ENCODE data around the gene PCDHGB7. TPM values are rescaled to one million over a fixed set of nuclear protein-coding genes. Genes with fewer than 3 reads are reported as not detected.

Gene PCDHGB7
- total and polyA plus RNA-seq, 10 of the 15 experiments (the other 5 are each of a cell fraction or from before 2014, with no cell fraction given), result 0.27 to 1.3 (median 0.54) TPM; not detected in 2

DNA sequence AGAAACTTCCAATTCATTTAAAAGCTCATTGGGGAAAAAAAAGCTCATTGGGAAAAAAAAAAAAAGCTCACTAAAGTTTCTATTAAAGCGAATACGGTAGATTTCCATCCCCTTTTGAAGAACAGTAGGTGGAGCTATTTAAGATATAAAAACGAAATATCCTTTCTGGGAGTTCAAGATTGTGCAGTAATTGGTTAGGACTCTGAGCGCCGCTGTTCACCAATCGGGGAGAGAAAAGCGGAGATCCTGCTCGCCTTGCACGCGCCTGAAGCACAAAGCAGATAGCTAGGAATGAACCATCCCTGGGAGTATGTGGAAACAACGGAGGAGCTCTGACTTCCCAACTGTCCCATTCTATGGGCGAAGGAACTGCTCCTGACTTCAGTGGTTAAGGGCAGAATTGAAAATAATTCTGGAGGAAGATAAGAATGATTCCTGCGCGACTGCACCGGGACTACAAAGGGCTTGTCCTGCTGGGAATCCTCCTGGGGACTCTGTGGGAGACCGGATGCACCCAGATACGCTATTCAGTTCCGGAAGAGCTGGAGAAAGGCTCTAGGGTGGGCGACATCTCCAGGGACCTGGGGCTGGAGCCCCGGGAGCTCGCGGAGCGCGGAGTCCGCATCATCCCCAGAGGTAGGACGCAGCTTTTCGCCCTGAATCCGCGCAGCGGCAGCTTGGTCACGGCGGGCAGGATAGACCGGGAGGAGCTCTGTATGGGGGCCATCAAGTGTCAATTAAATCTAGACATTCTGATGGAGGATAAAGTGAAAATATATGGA, 13.0 kb downstream of the PCDHGB7 start, which contains the start of gene PCDHGA12 (continued):
- TF ChIP-seq NFIC (IDR thresholded peaks at IDR 0.05; ENCODE audit: low read depth, low read length) (no peak), FOXK2 (IDR thresholded peaks at IDR 0.05) (no peak), MTA3 (IDR thresholded peaks at IDR 0.05; ENCODE audit: borderline replicate concordance, low read length) (no peak), RFX5 (IDR thresholded peaks at IDR 0.05; ENCODE audit: low read depth, low read length) (no peak), FOXM1 (IDR thresholded peaks at IDR 0.05; ENCODE audit: low read depth, low read length) (no peak), SREBF2 (IDR thresholded peaks at IDR 0.05; ENCODE audit: low read length) (no peak), YY1 (IDR thresholded peaks at IDR 0.05; ENCODE audit: low read depth, low read length) (0 out of 2 replicates have a peak, but pooled peaks have one; percentile 25), ZNF384 (IDR thresholded peaks at IDR 0.05; ENCODE audit: borderline replicate concordance, low read depth, low read length) (peak; percentile 7; the same call in 1 of the 2 replicates)
- TF ChIP-seq, protein P1, sequence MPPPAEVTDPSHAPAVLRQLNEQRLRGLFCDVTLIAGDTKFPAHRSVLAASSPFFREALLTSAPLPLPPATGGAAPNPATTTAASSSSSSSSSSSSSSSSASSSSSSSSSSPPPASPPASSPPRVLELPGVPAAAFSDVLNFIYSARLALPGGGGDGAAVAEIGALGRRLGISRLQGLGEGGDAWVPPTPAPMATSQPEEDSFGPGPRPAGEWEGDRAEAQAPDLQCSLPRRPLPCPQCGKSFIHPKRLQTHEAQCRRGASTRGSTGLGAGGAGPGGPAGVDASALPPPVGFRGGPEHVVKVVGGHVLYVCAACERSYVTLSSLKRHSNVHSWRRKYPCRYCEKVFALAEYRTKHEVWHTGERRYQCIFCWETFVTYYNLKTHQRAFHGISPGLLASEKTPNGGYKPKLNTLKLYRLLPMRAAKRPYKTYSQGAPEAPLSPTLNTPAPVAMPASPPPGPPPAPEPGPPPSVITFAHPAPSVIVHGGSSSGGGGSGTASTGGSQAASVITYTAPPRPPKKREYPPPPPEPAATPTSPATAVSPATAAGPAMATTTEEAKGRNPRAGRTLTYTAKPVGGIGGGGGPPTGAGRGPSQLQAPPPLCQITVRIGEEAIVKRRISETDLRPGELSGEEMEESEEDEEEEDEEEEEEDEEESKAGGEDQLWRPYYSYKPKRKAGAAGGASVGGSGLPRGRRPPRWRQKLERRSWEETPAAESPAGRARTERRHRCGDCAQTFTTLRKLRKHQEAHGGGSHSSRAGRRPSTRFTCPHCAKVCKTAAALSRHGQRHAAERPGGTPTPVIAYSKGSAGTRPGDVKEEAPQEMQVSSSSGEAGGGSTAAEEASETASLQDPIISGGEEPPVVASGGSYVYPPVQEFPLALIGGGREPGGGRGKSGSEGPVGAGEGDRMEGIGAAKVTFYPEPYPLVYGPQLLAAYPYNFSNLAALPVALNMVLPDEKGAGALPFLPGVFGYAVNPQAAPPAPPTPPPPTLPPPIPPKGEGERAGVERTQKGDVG (CRISPR knock-in tag; IDR thresholded peaks at IDR 0.05), result no peak
- TF ChIP-seq, protein P2, sequence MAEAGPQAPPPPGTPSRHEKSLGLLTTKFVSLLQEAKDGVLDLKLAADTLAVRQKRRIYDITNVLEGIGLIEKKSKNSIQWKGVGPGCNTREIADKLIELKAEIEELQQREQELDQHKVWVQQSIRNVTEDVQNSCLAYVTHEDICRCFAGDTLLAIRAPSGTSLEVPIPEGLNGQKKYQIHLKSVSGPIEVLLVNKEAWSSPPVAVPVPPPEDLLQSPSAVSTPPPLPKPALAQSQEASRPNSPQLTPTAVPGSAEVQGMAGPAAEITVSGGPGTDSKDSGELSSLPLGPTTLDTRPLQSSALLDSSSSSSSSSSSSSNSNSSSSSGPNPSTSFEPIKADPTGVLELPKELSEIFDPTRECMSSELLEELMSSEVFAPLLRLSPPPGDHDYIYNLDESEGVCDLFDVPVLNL (IDR thresholded peaks at IDR 0.05; ENCODE audit: low read depth, low read length), result no peak
- TF ChIP-seq, protein P3, sequence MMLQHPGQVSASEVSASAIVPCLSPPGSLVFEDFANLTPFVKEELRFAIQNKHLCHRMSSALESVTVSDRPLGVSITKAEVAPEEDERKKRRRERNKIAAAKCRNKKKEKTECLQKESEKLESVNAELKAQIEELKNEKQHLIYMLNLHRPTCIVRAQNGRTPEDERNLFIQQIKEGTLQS (IDR thresholded peaks at IDR 0.05; ENCODE audit: borderline replicate concordance, extremely low read depth, low read depth, low read length), result no peak
- TF ChIP-seq, protein P4, sequence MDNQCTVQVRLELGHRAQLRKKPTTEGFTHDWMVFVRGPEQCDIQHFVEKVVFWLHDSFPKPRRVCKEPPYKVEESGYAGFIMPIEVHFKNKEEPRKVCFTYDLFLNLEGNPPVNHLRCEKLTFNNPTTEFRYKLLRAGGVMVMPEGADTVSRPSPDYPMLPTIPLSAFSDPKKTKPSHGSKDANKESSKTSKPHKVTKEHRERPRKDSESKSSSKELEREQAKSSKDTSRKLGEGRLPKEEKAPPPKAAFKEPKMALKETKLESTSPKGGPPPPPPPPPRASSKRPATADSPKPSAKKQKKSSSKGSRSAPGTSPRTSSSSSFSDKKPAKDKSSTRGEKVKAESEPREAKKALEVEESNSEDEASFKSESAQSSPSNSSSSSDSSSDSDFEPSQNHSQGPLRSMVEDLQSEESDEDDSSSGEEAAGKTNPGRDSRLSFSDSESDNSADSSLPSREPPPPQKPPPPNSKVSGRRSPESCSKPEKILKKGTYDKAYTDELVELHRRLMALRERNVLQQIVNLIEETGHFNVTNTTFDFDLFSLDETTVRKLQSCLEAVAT (IDR thresholded peaks at IDR 0.05), result no peak
- TF ChIP-seq, protein P5, sequence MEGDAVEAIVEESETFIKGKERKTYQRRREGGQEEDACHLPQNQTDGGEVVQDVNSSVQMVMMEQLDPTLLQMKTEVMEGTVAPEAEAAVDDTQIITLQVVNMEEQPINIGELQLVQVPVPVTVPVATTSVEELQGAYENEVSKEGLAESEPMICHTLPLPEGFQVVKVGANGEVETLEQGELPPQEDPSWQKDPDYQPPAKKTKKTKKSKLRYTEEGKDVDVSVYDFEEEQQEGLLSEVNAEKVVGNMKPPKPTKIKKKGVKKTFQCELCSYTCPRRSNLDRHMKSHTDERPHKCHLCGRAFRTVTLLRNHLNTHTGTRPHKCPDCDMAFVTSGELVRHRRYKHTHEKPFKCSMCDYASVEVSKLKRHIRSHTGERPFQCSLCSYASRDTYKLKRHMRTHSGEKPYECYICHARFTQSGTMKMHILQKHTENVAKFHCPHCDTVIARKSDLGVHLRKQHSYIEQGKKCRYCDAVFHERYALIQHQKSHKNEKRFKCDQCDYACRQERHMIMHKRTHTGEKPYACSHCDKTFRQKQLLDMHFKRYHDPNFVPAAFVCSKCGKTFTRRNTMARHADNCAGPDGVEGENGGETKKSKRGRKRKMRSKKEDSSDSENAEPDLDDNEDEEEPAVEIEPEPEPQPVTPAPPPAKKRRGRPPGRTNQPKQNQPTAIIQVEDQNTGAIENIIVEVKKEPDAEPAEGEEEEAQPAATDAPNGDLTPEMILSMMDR (IDR thresholded peaks at IDR 0.05 in 2 of 3, conservative IDR thresholded peaks at IDR 0.05 in 1 of 3; ENCODE audit: control insufficient read depth in 2 of 3, extremely low read depth in 1 of 3, insufficient read depth in 1 of 3, low read depth in 3 of 3, low read length in 3 of 3), result peak; percentile 62 to 82 (median 68)
